Measurements from ENCODE around the gene FXYD3. TPM values are rescaled to one million over a fixed set of nuclear protein-coding genes. Genes with fewer than 3 reads are reported as not detected.

The FXYD3 gene
- total RNA-seq, 1 experiment from 2014 or later, result 6.9 TPM

DNA sequence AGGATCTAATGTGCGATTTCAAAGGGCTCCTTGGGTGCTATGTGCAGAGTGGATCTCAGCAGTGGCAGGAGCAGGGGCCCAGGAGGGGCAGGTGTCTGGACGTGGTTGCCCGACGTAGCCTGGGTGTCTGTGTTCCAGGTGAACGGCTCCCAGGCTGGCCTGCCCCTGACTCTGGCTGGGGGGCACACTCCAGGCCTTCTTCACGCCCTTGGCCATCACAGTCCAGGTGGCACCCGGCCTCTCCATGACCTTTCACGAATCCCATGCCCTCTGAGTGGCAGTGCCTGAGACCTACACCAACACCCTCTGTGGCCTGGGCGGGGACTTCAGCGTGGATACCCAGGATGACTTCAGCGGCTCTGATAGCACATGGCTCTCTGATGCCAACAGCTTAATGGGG lies 11.3 kb upstream of the FXYD3 start:
- TF ChIP-seq, protein P1, sequence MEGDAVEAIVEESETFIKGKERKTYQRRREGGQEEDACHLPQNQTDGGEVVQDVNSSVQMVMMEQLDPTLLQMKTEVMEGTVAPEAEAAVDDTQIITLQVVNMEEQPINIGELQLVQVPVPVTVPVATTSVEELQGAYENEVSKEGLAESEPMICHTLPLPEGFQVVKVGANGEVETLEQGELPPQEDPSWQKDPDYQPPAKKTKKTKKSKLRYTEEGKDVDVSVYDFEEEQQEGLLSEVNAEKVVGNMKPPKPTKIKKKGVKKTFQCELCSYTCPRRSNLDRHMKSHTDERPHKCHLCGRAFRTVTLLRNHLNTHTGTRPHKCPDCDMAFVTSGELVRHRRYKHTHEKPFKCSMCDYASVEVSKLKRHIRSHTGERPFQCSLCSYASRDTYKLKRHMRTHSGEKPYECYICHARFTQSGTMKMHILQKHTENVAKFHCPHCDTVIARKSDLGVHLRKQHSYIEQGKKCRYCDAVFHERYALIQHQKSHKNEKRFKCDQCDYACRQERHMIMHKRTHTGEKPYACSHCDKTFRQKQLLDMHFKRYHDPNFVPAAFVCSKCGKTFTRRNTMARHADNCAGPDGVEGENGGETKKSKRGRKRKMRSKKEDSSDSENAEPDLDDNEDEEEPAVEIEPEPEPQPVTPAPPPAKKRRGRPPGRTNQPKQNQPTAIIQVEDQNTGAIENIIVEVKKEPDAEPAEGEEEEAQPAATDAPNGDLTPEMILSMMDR (IDR thresholded peaks at IDR 0.05; ENCODE audit: unreplicated experiment), result no peak
- intact Hi-C loops (cut with micrococcal nuclease), result no loop called here
- no peaks in the 10 kb centered on the region for H3K27me3 Mint-ChIP-seq (ENCODE audit: insufficient read depth, unreplicated experiment)
- ChIA-PET POLR2A (no interaction called here), CTCF (interaction anchor here (1.3 kb wide), 1 partner anchor 11 kb away, joined by 4 read pairs; the partner anchor contains the start of gene FXYD3)
- DNase-seq (ENCODE audit: unreplicated experiment), result no peak
- no TSS peak for BruUV-seq (replicated peaks)
- H3K4me1 Mint-ChIP-seq (ENCODE audit: insufficient read depth, unreplicated experiment), result peaks cover 13% of the 10 kb centered on the region
- H3K4me3 Mint-ChIP-seq (ENCODE audit: unreplicated experiment), result no peak overlapping the region
- no peaks in the 10 kb centered on the region for H3K36me3 Mint-ChIP-seq (ENCODE audit: insufficient read depth, unreplicated experiment)
- H3K27ac Mint-ChIP-seq (ENCODE audit: low read depth, unreplicated experiment), result no peak overlapping the region
- no peaks in the 10 kb centered on the region for H3K9me3 Mint-ChIP-seq (ENCODE audit: unreplicated experiment)

GRCh38 chr19:35105047-35105410 lies 10.6 kb upstream of the FXYD3 start:
- H3K4me3 Mint-ChIP-seq (ENCODE audit: unreplicated experiment), result no peak overlapping the region
- TF ChIP-seq, protein P1 (IDR thresholded peaks at IDR 0.05; ENCODE audit: unreplicated experiment), result no peak

DNA sequence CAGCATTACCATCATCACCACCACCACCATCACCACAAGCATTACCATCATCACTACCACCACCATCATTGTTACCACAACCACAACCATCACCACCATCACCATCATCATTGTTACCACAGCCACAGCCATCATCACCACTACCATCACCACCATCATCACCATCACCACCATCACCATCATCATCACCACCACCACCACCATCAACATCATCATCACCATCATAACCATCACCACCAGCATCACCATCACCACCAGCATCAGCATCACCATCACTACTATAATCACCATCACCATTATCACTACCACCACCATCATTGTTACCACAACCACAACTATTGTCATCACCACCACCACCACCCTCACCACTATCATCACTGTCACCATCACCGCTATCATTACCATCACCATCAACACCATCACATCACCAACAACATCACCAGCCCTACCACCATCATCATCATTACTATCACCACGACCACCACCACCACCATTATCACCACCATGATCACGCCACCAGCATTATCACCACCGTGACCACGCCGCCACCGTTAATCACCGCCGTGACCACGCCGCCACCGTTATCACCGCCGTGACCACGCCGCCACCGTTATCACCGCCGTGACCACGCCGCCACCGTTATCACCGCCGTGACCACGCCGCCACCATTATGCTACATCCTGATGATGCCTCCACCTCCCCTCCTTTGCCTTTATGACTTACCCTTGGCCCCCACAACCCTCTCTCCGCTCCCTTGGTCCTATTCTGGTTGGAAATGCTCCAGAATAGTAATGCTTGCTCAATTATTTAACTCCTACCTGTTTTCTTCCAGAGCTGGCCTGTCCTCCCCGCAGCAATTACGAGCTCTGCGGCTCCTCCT lies 10.0 kb upstream of the FXYD3 start:
- intact Hi-C loops (cut with micrococcal nuclease), result no loop called here
- Mint-ChIP-seq H3K9me3 (ENCODE audit: unreplicated experiment) (no peaks in the 10 kb centered on the region), H3K27me3 (ENCODE audit: insufficient read depth, unreplicated experiment) (no peaks in the 10 kb centered on the region), H3K4me1 (ENCODE audit: insufficient read depth, unreplicated experiment) (peaks cover 21% of the 10 kb centered on the region), H3K27ac (ENCODE audit: low read depth, unreplicated experiment) (no peak overlapping the region), H3K4me3 (ENCODE audit: unreplicated experiment) (no peak overlapping the region), H3K36me3 (ENCODE audit: insufficient read depth, unreplicated experiment) (no peaks in the 10 kb centered on the region)
- POLR2A ChIA-PET, result interaction anchor here (1.9 to 7.1 kb wide), 2 partner anchors 8 to 11 kb away, joined by 17 to 40 read pairs; partner anchors contain the start of gene FXYD3
- CTCF ChIA-PET, result interaction anchor here (0.7 to 3.4 kb wide), 4 partner anchors 10 to 61 kb away, joined by 3 to 16 read pairs (median 8); partner anchors contain the start of genes FXYD3 and LGI4
- TF ChIP-seq, protein P1 (IDR thresholded peaks at IDR 0.05; ENCODE audit: unreplicated experiment), result no peak
- no TSS peak for BruUV-seq (replicated peaks)
- DNase-seq (ENCODE audit: unreplicated experiment), result no peak

More at GRCh38 chr19:35105047-35105410, 10.6 kb upstream of the FXYD3 start:
- no TSS peak for BruUV-seq (replicated peaks)
- DNase-seq (ENCODE audit: unreplicated experiment), result no peak
- Mint-ChIP-seq H3K36me3 (ENCODE audit: insufficient read depth, unreplicated experiment) (no peaks in the 10 kb centered on the region), H3K27me3 (ENCODE audit: insufficient read depth, unreplicated experiment) (no peaks in the 10 kb centered on the region), H3K9me3 (ENCODE audit: unreplicated experiment) (no peaks in the 10 kb centered on the region), H3K4me1 (ENCODE audit: insufficient read depth, unreplicated experiment) (peaks cover 19% of the 10 kb centered on the region), H3K27ac (ENCODE audit: low read depth, unreplicated experiment) (no peak overlapping the region)
- intact Hi-C loops (cut with micrococcal nuclease), result no loop called here
- POLR2A ChIA-PET, result no interaction called here
- CTCF ChIA-PET, result interaction anchor here (1.3 kb wide), 1 partner anchor 10 kb away, joined by 4 read pairs; the partner anchor contains the start of gene FXYD3

DNA sequence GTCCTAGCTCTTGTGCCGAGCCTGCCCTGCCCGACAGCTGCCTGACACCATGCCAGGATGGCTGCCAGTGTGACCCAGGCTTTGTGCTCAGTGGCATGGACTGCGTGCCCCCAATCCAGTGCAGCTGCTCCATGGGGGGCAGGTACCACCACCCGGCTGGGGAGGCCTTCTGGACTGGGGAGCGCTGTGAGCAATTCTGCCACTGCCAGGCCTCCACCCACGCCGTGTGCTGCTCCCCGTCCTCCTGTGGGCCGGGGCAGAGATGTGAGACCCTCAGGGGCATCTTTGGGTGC lies 9.4 kb upstream of the FXYD3 start:
- ChIA-PET POLR2A (interaction anchor here (1.5 to 7.1 kb wide), 3 partner anchors 8 to 17 kb away, joined by 10 to 40 read pairs (median 17); partner anchors contain the start of gene FXYD3), CTCF (interaction anchor here (0.7 to 3.4 kb wide), 3 partner anchors 29 to 62 kb away, joined by 3 to 16 read pairs (median 13); partner anchors contain the start of gene LGI4)
- no peak overlapping the region for H3K27ac Mint-ChIP-seq (ENCODE audit: low read depth, unreplicated experiment)
- peaks cover 21% of the 10 kb centered on the region for H3K4me1 Mint-ChIP-seq (ENCODE audit: insufficient read depth, unreplicated experiment)
- no peak for DNase-seq (ENCODE audit: unreplicated experiment)
- no TSS peak for BruUV-seq (replicated peaks)
- no peaks in the 10 kb centered on the region for H3K36me3 Mint-ChIP-seq (ENCODE audit: insufficient read depth, unreplicated experiment)
- TF ChIP-seq, protein P1 (IDR thresholded peaks at IDR 0.05; ENCODE audit: unreplicated experiment), result no peak
- intact Hi-C loops (cut with micrococcal nuclease), result no loop called here
- H3K4me3 Mint-ChIP-seq (ENCODE audit: unreplicated experiment), result no peak overlapping the region
- no peaks in the 10 kb centered on the region for H3K9me3 Mint-ChIP-seq (ENCODE audit: unreplicated experiment)
- H3K27me3 Mint-ChIP-seq (ENCODE audit: insufficient read depth, unreplicated experiment), result no peaks in the 10 kb centered on the region
